ENCODE data around the gene LPXN. TPM values are rescaled to one million over a fixed set of nuclear protein-coding genes. Genes with fewer than 3 reads are reported as not detected.
A peak's percentile ranks its signal among the peaks of the same experiment; 100 is the strongest.

The LPXN gene
- polyA plus RNA-seq, 1 experiment, result 12.3 TPM

- ChIA-PET CTCF (interaction anchor here (0.6 to 4.2 kb wide), 36 partner anchors 9 to 1095 kb away, joined by 3 to 64 read pairs (median 4); partner anchors contain the start of gene LPXN), POLR2A (no interaction called here)
- Histone ChIP-seq H3K4me3 (ENCODE audit: low read depth, low read length) (no peak overlapping the region), H3K9me3 (ENCODE audit: control insufficient read depth, insufficient read depth, low read length) (no peaks in the 10 kb centered on the region), H3K27me3 (ENCODE audit: control insufficient read depth, insufficient read depth, low read length) (no peaks in the 10 kb centered on the region), H3K27ac (ENCODE audit: low read depth, low read length) (no peak overlapping the region)
- TF ChIP-seq CTCF (IDR thresholded peaks at IDR 0.05; ENCODE audit: low read depth, low read length), result peak; percentile 89
- no peak for DNase-seq (ENCODE audit: low read depth, low spot score)
Measured at GRCh38 chr11:58567889-58568512, 7.7 kb downstream of the LPXN start.

- H3K4me3 ChIP-seq (ENCODE audit: low read depth, low read length), result no peak overlapping the region
- no peak overlapping the region for H3K27ac ChIP-seq (ENCODE audit: low read depth, low read length)
- H3K27me3 ChIP-seq (ENCODE audit: control insufficient read depth, insufficient read depth, low read length), result no peaks in the 10 kb centered on the region
- ChIA-PET CTCF (interaction anchor here (1.2 kb wide), 1 partner anchor 40 kb away, joined by 5 read pairs; no protein-coding TSS in a partner anchor), POLR2A (interaction anchor here (0.6 kb wide), 1 partner anchor 12 kb away, joined by 3 read pairs; no protein-coding TSS in a partner anchor)
- TF ChIP-seq CTCF (IDR thresholded peaks at IDR 0.05; ENCODE audit: low read depth, low read length), result no peak
- no peak for DNase-seq (ENCODE audit: low read depth, low spot score)
- H3K9me3 ChIP-seq (ENCODE audit: control insufficient read depth, insufficient read depth, low read length), result no peaks in the 10 kb centered on the region
Measured at GRCh38 chr11:58564231-58564630, 11.4 kb downstream of the LPXN start.

- H3K9me3 ChIP-seq (ENCODE audit: control insufficient read depth, insufficient read depth, low read length), result no peaks in the 10 kb centered on the region
- no peak for DNase-seq (ENCODE audit: low read depth, low spot score)
- no peaks in the 10 kb centered on the region for H3K27me3 ChIP-seq (ENCODE audit: control insufficient read depth, insufficient read depth, low read length)
- ChIA-PET CTCF (interaction anchor here (0.7 kb wide), 1 partner anchor 338 kb away, joined by 4 read pairs; no protein-coding TSS in a partner anchor), POLR2A (no interaction called here)
- no peak overlapping the region for H3K4me3 ChIP-seq (ENCODE audit: low read depth, low read length)
- no peak for TF ChIP-seq CTCF (IDR thresholded peaks at IDR 0.05; ENCODE audit: low read depth, low read length)
- no peak overlapping the region for H3K27ac ChIP-seq (ENCODE audit: low read depth, low read length)
Measured at GRCh38 chr11:58562375-58562800, 13.3 kb downstream of the LPXN start.

GRCh38 chr11:58561394-58562098, 14.1 kb downstream of the LPXN start:
- Histone ChIP-seq H3K9me3 (ENCODE audit: control insufficient read depth, insufficient read depth, low read length) (no peaks in the 10 kb centered on the region), H3K27ac (ENCODE audit: low read depth, low read length) (no peak overlapping the region), H3K27me3 (ENCODE audit: control insufficient read depth, insufficient read depth, low read length) (no peaks in the 10 kb centered on the region), H3K4me3 (ENCODE audit: low read depth, low read length) (no peak overlapping the region)
- POLR2A ChIA-PET, result no interaction called here
- CTCF ChIA-PET, result no interaction called here
- DNase-seq (ENCODE audit: low read depth, low spot score), result no peak
- no peak for TF ChIP-seq CTCF (IDR thresholded peaks at IDR 0.05; ENCODE audit: low read depth, low read length)

- no peak overlapping the region for H3K4me3 ChIP-seq (ENCODE audit: low read depth, low read length)
- no peak overlapping the region for H3K27ac ChIP-seq (ENCODE audit: low read depth, low read length)
- DNase-seq (ENCODE audit: low read depth, low spot score), result no peak
- ChIA-PET CTCF (interaction anchor here (1.3 kb wide), 1 partner anchor 16 kb away, joined by 3 read pairs; no protein-coding TSS in a partner anchor), POLR2A (no interaction called here)
- no peaks in the 10 kb centered on the region for H3K9me3 ChIP-seq (ENCODE audit: control insufficient read depth, insufficient read depth, low read length)
- H3K27me3 ChIP-seq (ENCODE audit: control insufficient read depth, insufficient read depth, low read length), result no peaks in the 10 kb centered on the region
- no peak for TF ChIP-seq CTCF (IDR thresholded peaks at IDR 0.05; ENCODE audit: low read depth, low read length)
Measured at GRCh38 chr11:58560842-58561241, 14.8 kb downstream of the LPXN start.

Measured in AG04450 (cell line).